Subcutaneous adipose tissue (tissue), 4 donors: ENCODE data around the gene RAD51B. TPM values are rescaled to one million over a fixed set of nuclear protein-coding genes. Genes with fewer than 3 reads are reported as not detected.

Source experiments
- total RNA-seq, 4 donors: library from RNA; depleted of rRNA; stranded (reverse); fragments of >200 nt; gene quantifications; one replicate each; pipeline ENCODE4 v1.1.0, GENCODE V29; 2016
- TF ChIP-seq, protein P1 (sequence below): fragments of 450-650 bp; IDR thresholded peaks from one replicate; pipeline ENCODE4 v1.5.1; 2016; ENCODE audit warnings: low read depth, mild to moderate bottlenecking, control low read depth, antibody characterized with exemption, moderate library complexity

Gene RAD51B
- total RNA-seq, 4 donors from 2014 or later: 9.7 to 24.1 (median 16.7) TPM

DNA sequence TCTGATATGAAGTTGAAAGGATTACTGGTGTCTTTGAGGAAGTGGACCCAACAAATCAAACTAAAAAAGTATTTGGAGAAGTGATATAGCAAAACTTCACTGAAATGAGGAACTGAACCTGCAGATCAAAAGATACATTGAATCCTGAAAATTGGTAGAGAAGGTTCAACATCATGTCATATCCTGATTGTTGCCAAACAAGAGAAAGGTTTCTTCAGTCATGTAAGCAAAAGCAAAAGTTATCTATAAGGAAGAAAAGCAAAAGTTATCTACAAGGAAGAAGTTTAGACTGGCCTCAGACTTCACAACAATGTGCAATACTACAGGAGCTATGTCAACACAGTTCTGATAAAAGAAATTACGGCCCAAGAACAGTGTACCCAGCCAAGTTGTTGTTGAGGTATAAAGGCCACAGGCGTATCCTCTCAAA, 142.7 kb downstream of the RAD51B start:
- TF ChIP-seq, protein P1, sequence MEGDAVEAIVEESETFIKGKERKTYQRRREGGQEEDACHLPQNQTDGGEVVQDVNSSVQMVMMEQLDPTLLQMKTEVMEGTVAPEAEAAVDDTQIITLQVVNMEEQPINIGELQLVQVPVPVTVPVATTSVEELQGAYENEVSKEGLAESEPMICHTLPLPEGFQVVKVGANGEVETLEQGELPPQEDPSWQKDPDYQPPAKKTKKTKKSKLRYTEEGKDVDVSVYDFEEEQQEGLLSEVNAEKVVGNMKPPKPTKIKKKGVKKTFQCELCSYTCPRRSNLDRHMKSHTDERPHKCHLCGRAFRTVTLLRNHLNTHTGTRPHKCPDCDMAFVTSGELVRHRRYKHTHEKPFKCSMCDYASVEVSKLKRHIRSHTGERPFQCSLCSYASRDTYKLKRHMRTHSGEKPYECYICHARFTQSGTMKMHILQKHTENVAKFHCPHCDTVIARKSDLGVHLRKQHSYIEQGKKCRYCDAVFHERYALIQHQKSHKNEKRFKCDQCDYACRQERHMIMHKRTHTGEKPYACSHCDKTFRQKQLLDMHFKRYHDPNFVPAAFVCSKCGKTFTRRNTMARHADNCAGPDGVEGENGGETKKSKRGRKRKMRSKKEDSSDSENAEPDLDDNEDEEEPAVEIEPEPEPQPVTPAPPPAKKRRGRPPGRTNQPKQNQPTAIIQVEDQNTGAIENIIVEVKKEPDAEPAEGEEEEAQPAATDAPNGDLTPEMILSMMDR: no peak

DNA sequence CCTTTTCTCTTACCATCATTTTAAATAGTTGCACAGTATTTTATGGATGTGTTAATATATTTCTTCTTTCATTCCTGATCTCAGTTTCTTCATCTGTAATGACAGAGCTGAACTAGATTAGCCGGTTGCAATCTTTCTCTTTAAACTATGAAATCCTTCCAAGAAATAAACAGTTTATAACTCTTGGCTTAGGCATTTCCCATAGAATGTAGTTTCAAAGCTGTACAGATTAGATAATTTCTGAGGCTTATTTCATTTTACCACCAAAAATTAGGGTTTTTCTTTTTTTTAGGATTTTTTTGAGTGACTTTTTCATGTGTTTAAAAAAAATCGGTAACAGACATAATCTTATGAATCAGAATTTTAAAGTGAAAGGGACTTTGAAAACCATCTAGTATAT, 144.0 kb downstream of the RAD51B start:
- TF ChIP-seq, protein P1: no peak

DNA sequence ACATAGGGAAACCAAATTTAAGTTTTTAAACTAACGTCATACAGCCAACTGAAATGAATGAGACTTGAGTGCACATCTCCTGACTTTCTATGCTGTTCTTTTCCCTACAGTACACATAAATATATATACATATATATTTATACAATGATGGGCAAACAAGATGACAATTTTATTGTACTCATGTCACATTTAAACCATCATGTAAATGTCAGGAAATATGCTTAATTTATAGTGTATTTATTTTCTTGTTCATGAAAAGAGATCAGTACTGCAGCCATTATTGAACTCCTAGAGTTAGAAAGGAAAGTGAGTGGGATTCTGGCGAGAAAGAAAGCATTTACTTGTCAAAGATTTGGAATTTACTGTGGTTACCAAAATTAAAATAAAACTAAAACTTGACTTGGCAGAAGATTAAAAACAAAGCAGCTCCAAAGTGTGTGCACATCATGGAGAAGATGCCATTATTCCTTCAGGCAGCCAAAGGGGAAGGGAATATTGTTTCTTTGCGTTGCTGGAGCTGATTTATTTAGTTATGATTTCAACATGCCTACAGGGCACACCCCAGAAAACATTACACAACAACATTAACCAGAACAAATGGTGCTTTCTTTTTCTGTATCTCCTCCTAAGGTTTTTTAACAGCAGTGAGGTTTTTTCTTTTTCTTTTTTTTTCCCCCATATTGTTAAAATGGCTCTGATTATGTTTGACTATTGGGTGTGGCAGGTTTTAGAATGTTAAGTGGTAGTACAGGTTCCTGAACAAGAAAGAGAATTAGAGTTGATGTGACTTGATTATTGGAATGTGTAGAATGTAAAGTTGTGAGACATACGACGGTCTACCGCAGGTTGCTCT, 144.6 kb downstream of the RAD51B start:
- TF ChIP-seq, protein P1: no peak

DNA sequence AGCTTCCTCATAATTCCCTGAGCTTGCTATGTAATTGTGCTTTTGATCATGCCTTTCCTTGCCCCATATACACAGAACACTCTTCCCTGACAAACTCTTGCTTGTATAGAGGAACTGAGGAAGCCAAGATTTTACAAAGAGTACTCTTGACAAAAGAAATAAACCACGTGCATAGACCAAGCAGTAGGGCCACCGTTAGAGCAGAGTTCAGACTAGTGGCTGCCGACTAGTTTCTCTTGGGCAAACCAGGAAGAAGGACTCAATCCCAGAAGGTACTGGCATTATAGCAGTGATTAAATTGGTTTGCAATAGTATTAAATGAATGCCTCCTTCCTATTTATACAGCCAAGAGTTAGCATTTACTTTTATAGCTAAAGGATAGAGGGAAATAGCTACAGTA, 146.1 kb downstream of the RAD51B start:
- TF ChIP-seq, protein P1: no peak

DNA sequence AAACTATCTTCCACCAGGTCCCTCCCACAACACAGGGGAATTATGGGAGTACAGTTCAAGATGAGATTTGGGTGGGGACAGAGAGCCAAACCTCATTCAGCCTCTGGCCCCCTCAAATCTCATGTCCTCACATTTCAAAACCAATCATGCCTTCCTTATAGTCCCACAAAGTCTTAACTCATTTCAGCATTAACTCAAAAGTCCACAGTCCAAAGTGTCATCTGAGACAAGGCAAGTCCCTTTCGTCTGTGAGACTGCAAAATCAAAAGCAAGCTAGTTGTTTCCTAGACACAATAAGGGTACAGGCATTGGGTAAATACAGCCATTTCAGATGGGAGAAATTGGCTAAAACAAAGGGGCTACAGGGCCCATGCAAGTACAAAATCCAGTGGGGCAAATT, 147.6 kb downstream of the RAD51B start:
- TF ChIP-seq, protein P1: no peak

DNA sequence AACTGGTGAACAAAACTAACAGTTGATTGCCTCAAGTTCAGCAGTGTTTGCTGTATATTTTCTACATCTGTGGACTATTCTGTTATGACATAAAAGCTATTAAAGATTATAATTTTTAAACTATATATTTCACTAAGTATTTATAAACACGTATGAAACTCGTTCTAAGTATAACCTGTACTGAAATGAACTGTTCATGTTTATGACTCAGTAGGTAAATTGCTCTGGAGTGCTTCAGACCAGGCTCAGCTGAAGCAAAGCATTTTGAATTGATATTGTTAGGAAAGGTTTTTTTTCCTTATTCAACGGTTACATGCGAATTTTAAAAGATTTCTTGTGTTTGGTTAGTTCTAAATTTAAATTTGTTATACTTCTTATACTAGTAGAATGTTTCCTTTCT, 151.3 kb downstream of the RAD51B start:
- TF ChIP-seq, protein P1: no peak

DNA sequence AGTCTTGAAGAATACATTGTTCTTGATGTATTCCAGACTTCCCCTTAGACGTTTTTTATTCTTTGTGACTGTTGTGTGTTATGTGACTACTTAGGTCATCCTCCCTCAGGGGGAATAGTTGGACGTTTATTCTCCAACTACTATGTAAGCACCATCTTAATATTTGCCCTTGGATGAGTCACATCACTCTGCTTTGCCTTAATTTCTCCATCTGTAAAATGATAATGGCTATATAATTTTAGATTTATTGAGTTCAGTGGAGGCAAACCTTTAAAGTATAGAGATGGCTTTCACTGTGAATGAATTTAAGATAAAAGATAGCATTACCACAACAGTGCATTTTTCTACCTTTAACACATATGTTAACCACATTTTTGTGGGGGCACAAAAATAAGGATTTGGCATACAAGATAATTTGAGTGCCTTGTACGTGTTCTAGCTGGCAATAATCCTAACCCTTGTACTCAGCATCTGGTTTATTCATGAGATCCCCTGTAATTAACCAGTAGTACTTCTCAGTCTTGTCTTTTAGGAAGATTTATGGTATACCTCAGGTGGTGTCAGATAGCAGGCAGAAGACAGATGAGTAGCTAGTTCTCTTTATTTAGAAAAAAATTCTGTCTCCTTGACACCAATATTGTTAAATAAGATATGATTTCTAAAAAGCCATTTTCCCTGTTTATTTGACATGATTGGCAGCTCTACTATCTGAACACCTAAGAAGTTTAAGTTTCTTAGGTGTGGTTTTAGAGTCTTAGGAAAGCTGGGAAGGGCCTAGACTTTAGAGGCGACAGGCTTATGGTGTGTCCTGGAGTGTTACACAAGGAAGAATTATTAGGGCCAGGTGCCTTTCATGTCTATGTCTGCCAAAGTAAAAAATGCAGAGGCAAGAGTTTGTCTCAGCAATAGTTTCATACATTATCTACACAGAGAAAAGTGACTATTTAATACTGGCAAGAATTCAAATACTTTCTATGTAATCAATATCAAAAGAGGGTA, 152.3 kb downstream of the RAD51B start:
- TF ChIP-seq, protein P1: no peak
